GM12872 (cell line): ENCODE measurements around the gene TMEM213.

ENCODE experiments used
- TF ChIP-seq, protein P1 (sequence below): IDR thresholded peaks from 3 replicates; pipeline ENCODE4 v1.5.1; 2011; ENCODE audit warnings: low read depth, mild to moderate bottlenecking, low read length, moderate library complexity; ENCODE audit not compliant: insufficient read depth

The TMEM213 gene

DNA sequence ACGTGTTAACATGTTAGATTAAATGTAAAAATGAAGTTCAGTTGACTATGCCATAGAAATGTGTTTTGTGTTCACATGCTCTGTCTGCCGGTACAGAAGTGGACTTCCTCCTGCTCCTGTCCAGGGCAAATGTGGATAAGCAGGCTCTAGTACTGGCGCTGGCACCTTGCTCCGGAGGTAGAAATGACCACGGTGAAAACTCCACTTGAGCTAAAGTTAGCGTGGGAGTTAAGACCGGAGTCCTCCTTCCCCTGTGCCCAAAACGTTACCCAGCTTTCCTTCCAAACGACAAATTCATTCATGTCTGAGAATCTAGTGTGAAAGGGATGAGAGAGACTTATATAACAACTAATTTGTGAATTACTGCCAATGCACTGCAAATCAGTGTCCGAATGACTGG, 35.2 kb downstream of the TMEM213 start:
- TF ChIP-seq, protein P1, sequence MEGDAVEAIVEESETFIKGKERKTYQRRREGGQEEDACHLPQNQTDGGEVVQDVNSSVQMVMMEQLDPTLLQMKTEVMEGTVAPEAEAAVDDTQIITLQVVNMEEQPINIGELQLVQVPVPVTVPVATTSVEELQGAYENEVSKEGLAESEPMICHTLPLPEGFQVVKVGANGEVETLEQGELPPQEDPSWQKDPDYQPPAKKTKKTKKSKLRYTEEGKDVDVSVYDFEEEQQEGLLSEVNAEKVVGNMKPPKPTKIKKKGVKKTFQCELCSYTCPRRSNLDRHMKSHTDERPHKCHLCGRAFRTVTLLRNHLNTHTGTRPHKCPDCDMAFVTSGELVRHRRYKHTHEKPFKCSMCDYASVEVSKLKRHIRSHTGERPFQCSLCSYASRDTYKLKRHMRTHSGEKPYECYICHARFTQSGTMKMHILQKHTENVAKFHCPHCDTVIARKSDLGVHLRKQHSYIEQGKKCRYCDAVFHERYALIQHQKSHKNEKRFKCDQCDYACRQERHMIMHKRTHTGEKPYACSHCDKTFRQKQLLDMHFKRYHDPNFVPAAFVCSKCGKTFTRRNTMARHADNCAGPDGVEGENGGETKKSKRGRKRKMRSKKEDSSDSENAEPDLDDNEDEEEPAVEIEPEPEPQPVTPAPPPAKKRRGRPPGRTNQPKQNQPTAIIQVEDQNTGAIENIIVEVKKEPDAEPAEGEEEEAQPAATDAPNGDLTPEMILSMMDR, result no peak

DNA sequence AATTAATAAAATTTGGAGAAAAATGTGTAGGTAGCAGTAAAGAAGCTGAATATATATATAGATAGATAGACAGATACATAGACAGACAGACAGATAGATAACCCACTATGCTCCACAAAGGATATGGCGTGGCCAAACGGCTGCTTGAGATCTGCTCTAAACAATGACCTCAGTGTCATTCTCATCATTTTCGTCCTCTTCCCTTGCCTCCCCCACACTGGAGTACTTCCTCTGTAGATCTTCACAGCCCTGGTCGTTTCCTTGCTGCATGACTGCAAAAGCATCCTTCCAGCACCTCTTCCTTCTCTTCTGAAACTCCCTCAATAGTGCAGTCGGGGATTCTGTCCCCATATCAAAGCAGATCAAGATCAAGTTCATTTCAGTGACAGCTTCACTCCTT, 35.8 kb downstream of the TMEM213 start:
- TF ChIP-seq, protein P1, result no peak

DNA sequence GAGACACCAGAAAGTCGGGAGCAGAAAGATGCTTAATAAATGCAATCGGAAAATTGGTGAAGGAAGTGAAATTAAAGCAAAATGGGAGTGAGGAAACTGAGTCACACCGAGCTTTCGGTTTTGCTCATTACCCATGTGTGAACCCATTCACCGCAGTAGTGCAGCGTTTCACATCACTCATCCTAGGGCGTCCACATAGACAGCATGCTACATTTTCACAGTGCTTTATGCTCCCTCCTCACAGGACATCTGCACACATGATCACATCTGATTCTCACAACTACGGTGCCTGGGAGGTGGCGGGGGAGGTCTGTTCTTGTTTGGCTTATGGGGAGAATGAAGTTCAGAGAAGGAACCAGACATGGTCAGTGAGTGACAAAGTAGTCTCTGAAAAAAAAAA, 36.8 kb downstream of the TMEM213 start:
- TF ChIP-seq, protein P1, result no peak

DNA sequence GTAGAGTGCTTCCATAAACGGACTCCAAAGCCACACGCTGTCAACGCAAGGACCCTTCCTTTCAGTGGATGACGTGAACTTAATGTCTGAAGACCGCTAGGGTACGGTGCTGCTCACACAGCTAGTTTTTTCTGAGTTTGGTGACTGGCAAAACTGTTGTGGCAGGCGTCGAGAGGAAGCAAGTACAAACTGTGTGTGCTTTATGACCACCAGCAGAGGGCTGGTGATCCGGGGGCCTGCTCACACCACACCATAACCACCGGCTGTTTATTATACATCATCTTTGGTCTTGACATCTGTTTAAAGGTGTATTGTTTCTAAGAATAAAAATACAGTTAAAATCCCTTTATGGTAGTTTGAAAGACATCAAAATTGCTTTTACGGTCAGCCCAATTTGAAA, 37.3 kb downstream of the TMEM213 start:
- TF ChIP-seq, protein P1, result no peak

DNA sequence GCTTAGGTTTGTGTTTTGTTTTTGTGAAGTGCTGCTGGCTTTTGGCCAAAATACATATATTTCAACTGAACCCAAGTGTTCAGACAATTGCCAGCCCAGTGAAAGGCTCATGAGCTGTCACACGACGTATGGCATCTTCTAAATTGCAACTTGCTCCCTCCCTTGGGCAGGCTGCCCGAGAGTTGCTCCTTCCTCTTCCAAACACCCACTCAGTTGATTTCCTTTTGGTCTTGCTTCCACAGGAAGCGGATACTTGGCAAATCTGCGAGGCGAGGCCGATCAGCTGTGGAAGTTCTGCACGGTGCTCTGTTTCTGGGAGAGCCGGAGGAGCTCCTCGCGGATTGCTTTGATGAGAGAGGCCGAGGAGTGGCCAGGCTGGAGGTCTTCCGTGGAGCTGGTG, 39.8 kb downstream of the TMEM213 start:
- TF ChIP-seq, protein P1, result no peak

DNA sequence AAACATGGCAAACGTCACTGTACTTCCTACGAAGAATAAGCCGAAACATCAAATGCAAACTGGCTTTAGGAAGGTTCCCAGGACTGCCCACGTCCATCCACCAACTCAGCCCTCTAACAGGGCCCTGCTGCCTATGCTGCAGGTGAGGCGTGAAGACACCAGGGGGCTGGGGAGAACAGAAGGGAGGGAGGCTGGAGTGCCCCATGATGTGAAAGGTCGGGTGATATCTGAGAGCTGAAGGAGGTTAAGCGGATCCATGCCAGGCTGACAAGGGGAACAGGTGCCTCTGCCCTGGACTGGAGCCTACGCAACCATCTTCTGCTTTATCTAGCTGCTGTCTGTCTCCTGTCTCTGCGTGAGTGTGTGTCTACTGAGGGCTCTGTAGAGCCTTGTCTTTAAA, 40.4 kb downstream of the TMEM213 start:
- TF ChIP-seq, protein P1, result no peak

DNA sequence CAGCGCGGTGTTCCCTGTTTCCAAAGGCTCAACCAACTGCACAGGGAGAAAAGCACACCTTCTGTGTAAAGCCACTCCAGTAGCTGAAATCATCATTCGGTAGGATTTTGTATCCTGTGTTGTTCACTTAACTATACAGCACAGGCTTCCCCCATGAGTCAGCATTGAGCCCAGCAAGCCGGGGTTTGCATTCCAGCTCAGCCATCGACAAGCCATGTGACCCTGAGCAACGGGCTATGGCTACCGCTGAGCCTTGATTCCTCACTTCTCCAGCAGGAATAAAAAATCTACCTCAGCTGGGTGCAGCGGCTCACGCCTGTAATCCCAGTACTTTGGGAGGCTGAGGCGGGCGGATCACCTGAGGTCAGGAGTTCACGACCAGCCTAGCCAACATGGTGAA, 44.3 kb downstream of the TMEM213 start:
- TF ChIP-seq, protein P1, result no peak
